ENCODE results near the gene NOS1AP. TPM values are rescaled to one million over a fixed set of nuclear protein-coding genes. Genes with fewer than 3 reads are reported as not detected.

NOS1AP gene
- total RNA-seq, 2 donors from 2014 or later = 3.1 to 4.0 TPM

DNA sequence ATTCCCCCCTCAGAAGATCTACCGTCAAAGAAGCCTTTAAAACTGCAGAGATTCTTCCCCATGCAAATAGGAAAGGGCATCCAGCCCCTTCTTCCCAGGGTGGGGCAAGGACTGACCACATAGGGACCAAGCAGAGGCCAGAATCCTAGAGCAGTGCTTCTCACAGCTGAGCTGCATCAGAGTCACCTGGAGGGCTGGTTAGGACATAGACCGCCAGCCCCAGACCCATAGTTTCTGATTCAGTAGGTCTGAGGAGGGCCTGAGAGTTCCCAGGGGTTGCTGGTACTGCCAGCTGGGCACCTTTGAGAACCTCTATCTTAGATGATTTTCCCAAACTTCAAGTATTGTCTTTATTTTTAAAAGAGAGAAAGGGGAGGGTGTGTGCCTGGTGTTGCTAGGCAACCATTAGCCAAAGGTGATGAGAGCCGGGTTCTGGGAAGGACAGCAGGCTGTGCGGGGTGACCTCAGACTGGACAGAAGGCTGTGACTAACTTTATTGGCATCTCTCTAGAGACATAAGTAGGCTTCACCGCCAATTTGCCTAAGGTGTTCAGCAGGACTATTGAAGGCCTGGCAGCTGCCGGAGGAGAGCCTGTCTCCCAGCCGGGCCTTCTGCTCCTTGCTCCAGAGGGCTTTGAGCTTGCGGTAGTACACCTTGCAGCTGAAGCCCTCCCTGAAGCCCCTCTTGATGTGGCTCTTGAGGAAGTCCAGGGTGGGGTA is 304.2 kb downstream of the NOS1AP start:
- Histone ChIP-seq H3K36me3 (replicated peaks in 1 of 2; ENCODE audit: insufficient read depth in 1 of 2, low read depth in 2 of 2) (no peaks in the 10 kb centered on the region), H3K9me3 (no peaks in the 10 kb centered on the region), H3K4me1 (no peaks in the 10 kb centered on the region), H3K27ac (no peak overlapping the region), H3K27me3 (no peaks in the 10 kb centered on the region), H3K4me3 (no peak overlapping the region)
- intact Hi-C loops (cut with DNase I) = no loop called here
- no peak for DNase-seq
- ATAC-seq = no peak
- 88 to 92% methylated on average over 8 of the region's 8 CpGs for WGBS, 2 donors
- TF ChIP-seq, protein P1, sequence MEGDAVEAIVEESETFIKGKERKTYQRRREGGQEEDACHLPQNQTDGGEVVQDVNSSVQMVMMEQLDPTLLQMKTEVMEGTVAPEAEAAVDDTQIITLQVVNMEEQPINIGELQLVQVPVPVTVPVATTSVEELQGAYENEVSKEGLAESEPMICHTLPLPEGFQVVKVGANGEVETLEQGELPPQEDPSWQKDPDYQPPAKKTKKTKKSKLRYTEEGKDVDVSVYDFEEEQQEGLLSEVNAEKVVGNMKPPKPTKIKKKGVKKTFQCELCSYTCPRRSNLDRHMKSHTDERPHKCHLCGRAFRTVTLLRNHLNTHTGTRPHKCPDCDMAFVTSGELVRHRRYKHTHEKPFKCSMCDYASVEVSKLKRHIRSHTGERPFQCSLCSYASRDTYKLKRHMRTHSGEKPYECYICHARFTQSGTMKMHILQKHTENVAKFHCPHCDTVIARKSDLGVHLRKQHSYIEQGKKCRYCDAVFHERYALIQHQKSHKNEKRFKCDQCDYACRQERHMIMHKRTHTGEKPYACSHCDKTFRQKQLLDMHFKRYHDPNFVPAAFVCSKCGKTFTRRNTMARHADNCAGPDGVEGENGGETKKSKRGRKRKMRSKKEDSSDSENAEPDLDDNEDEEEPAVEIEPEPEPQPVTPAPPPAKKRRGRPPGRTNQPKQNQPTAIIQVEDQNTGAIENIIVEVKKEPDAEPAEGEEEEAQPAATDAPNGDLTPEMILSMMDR (IDR thresholded peaks at IDR 0.05) = no peak
- TF ChIP-seq POLR2A (IDR thresholded peaks at IDR 0.05) = no peak

GRCh38 chr1:162374406-162374805 is 304.9 kb downstream of the NOS1AP start:
- intact Hi-C loops (cut with DNase I) = no loop called here
- no peaks in the 10 kb centered on the region for H3K9me3 ChIP-seq
- no peak for DNase-seq
- H3K4me1 ChIP-seq = no peaks in the 10 kb centered on the region
- 85 to 87% methylated on average over 3 to 9 of the region's 9 CpGs for WGBS, 2 donors
- TF ChIP-seq POLR2A (IDR thresholded peaks at IDR 0.05) = no peak
- TF ChIP-seq, protein P1 (IDR thresholded peaks at IDR 0.05) = no peak
- ATAC-seq = no peak
- H3K27ac ChIP-seq = no peak overlapping the region
- H3K27me3 ChIP-seq = no peaks in the 10 kb centered on the region
- no peak overlapping the region for H3K4me3 ChIP-seq
- H3K36me3 ChIP-seq (replicated peaks in 1 of 2; ENCODE audit: insufficient read depth in 1 of 2, low read depth in 2 of 2) = no peaks in the 10 kb centered on the region

GRCh38 chr1:162375463-162375862 is 306.0 kb downstream of the NOS1AP start:
- no peaks in the 10 kb centered on the region for H3K4me1 ChIP-seq

GRCh38 chr1:162376691-162377090 is 307.2 kb downstream of the NOS1AP start, which contains the start of gene SPATA46:
SPATA46 (minus strand) TSS chr1:162376854; CDS start chr1:162376790, 64 bp downstream.
- 87 to 95% methylated on average over 5 of the region's 5 CpGs for WGBS, 2 donors
- H3K4me3 ChIP-seq = no peak within 1 kb of the TSS
- intact Hi-C loops (cut with DNase I) = no loop called here
- TF ChIP-seq, protein P1 (IDR thresholded peaks at IDR 0.05) = no peak
- TF ChIP-seq POLR2A (IDR thresholded peaks at IDR 0.05) = no peak
- no peaks in the 10 kb centered on the region for H3K4me1 ChIP-seq
- DNase-seq (no peak), ATAC-seq (no peak)
- no peaks in the 10 kb centered on the region for H3K9me3 ChIP-seq
- no peaks in the 10 kb centered on the region for H3K36me3 ChIP-seq (replicated peaks in 1 of 2; ENCODE audit: insufficient read depth in 1 of 2, low read depth in 2 of 2)
- no peak within 1 kb of the TSS for H3K27ac ChIP-seq
- no peaks in the 10 kb centered on the region for H3K27me3 ChIP-seq

More at GRCh38 chr1:162375463-162375862, 306.0 kb downstream of the NOS1AP start:
- Histone ChIP-seq H3K27ac (no peak overlapping the region), H3K9me3 (no peaks in the 10 kb centered on the region), H3K4me3 (no peak overlapping the region), H3K27me3 (no peaks in the 10 kb centered on the region), H3K36me3 (replicated peaks in 1 of 2; ENCODE audit: insufficient read depth in 1 of 2, low read depth in 2 of 2) (no peaks in the 10 kb centered on the region)
- WGBS, 2 donors = 73 to 84% methylated on average over 5 to 8 of the region's 8 CpGs
- intact Hi-C loops (cut with DNase I) = no loop called here
- ATAC-seq (no peak), DNase-seq (no peak)
- TF ChIP-seq, protein P1 (IDR thresholded peaks at IDR 0.05) = no peak
- no peak for TF ChIP-seq POLR2A (IDR thresholded peaks at IDR 0.05)

All from body of pancreas (tissue), 4 donors.